Endothelial cell of umbilical vein (primary cell): ENCODE results near the gene MANEAL. TPM values are rescaled to one million over a fixed set of nuclear protein-coding genes. Genes with fewer than 3 reads are reported as not detected.
"Not testable (repeated sequence)": the region's sequence is repeated elsewhere in the genome, so short reads cannot be mapped to it uniquely, and the experiment has no call there.

Source experiments
- BruUV-seq: library from RNA; stranded (reverse); fragments of 400-500 nt; replicated peaks from 2 replicates; lab custom pipeline; 2021; lab: Mats Ljungman, UMichigan
- CTCF ChIA-PET: fragments of 300-600, 350-600 bp; sonication (Branson Sonifier 250); formaldehyde crosslinking; loops from one replicate; lab custom pipeline; 2021; ENCODE audit warnings: antibody characterized with exemption, inconsistent platforms; lab: Charles Lee
- POLR2A ChIA-PET: fragments of 300-600, 350-600 bp; sonication (Branson Sonifier 250); formaldehyde crosslinking; loops from one replicate; lab custom pipeline; 2021; ENCODE audit warnings: antibody characterized with exemption, inconsistent platforms; lab: Charles Lee
- DNase-seq: peaks from one replicate; pipeline ENCODE4 v3.0.0-alpha.2; 2011; ENCODE audit warnings: low read depth, low spot score
- FAIRE-seq: peaks from 2 replicates; lab custom pipeline; 2011; peaks lifted over from hg19 to GRCh38; lab: Jason Lieb, UNC
- H2AFZ ChIP-seq: 2 replicates; pipeline ENCODE4 v1.6.0; 2012; ENCODE audit warnings: low read depth, low read length, control low read depth, inconsistent platforms
- H3K27ac ChIP-seq: 2 replicates; pipeline ENCODE4 v1.5.1; 2011; ENCODE audit warnings: low read depth, mild to moderate bottlenecking, control low read depth, low read length, moderate library complexity; ENCODE audit not compliant: insufficient read depth
- H3K27me3 ChIP-seq, 2 experiments: 2 replicates each; pipeline versions ENCODE4 v1.6.0 to v1.6.1; 2011; ENCODE audit warnings: low read length in 2 of 2, mixed read lengths in 1 of 2; ENCODE audit not compliant: control insufficient read depth in 2 of 2, insufficient read depth in 2 of 2
- H3K36me3 ChIP-seq, 2 experiments: 2 replicates in 1 of 2; 3 replicates in 1 of 2; pipeline ENCODE4 v1.5.1; 2011; ENCODE audit warnings: low read length in 2 of 2, mild to moderate bottlenecking in 1 of 2, moderate library complexity in 1 of 2; ENCODE audit not compliant: control insufficient read depth in 2 of 2, insufficient read depth in 2 of 2; ENCODE audit errors: extremely low read depth in 1 of 2
- H3K4me1 ChIP-seq: 3 replicates; pipeline ENCODE4 v1.5.1; 2011; ENCODE audit warnings: mild to moderate bottlenecking, low read length; ENCODE audit not compliant: control insufficient read depth, insufficient read depth; ENCODE audit errors: extremely low read depth
- H3K4me2 ChIP-seq: 2 replicates; pipeline ENCODE4 v1.6.1; 2011; ENCODE audit warnings: low read length, control low read depth, mixed read lengths; ENCODE audit not compliant: insufficient read depth
- H3K4me3 ChIP-seq, 3 experiments: fragments of 200-600 bp in 1 of 3; sonication (generic), shearing (Covaris generic) in 1 of 3; replicated peaks in 1 of 3; 2 replicates each; pipeline ENCODE4 v1.5.1; 2011 to 2016; ENCODE audit warnings: control low read depth in 3 of 3, low read length in 3 of 3, mild to moderate bottlenecking in 2 of 3, inconsistent platforms in 1 of 3, low read depth in 1 of 3, moderate library complexity in 1 of 3; ENCODE audit not compliant: insufficient read depth in 1 of 3
- H3K79me2 ChIP-seq: 2 replicates; pipeline ENCODE4 v1.6.0; 2012; ENCODE audit warnings: low read length, inconsistent platforms; ENCODE audit not compliant: control insufficient read depth, insufficient read depth
- H3K9ac ChIP-seq: replicated peaks from 2 replicates; pipeline ENCODE3; 2011; ENCODE audit warnings: low read length, control low read depth; ENCODE audit not compliant: insufficient read depth; ENCODE audit errors: extremely low read depth
- H3K9me1 ChIP-seq: replicated peaks from 3 replicates; pipeline ENCODE4 v1.6.0; 2011; ENCODE audit warnings: mild to moderate bottlenecking, low read length; ENCODE audit not compliant: control insufficient read depth, insufficient read depth; ENCODE audit errors: extremely low read depth
- H3K9me3 ChIP-seq: replicated peaks from 2 replicates; pipeline ENCODE4 v1.5.1; 2012; ENCODE audit warnings: low read length, inconsistent platforms; ENCODE audit not compliant: control insufficient read depth, insufficient read depth
- H4K20me1 ChIP-seq: replicated peaks from 2 replicates; pipeline ENCODE3; 2011; ENCODE audit warnings: mild to moderate bottlenecking, low read length; ENCODE audit not compliant: control insufficient read depth, insufficient read depth; ENCODE audit errors: extremely low read depth
- CTCF ChIP-seq, 2 donors: IDR thresholded peaks; 1 replicate in 1 of 2; 2 replicates in 1 of 2; pipeline ENCODE4 v1.5.1; 2011; ENCODE audit warnings: low read length in 2 of 2, mild to moderate bottlenecking in 2 of 2, moderate library complexity in 2 of 2, control low read depth in 1 of 2, inconsistent platforms in 1 of 2, low read depth in 1 of 2; ENCODE audit not compliant: insufficient read depth in 1 of 2; ENCODE audit errors: extremely low read depth in 1 of 2
- EZH2 ChIP-seq: IDR thresholded peaks from 2 replicates; pipeline ENCODE4 v1.6.1; 2012; ENCODE audit warnings: borderline replicate concordance, low read depth, mild to moderate bottlenecking, moderate library complexity, low read length, inconsistent platforms; ENCODE audit not compliant: severe bottlenecking
- FOS ChIP-seq: IDR thresholded peaks from 2 replicates; pipeline ENCODE4 v1.6.1; 2011; ENCODE audit warnings: mild to moderate bottlenecking, low read length, moderate library complexity, borderline replicate concordance; ENCODE audit not compliant: insufficient read depth
- GATA2 ChIP-seq: IDR thresholded peaks from 2 replicates; pipeline ENCODE4 v1.7.0; 2011; ENCODE audit warnings: low read depth, mild to moderate bottlenecking, moderate library complexity, mixed read lengths, low read length; ENCODE audit not compliant: insufficient read length, insufficient read depth
- JUN ChIP-seq: IDR thresholded peaks from 2 replicates; pipeline ENCODE4 v1.6.1; 2011; ENCODE audit warnings: borderline replicate concordance, low read depth; ENCODE audit not compliant: insufficient read length, insufficient read depth
- MAX ChIP-seq: IDR thresholded peaks from 2 replicates; pipeline ENCODE4 v1.6.1; 2011; ENCODE audit not compliant: insufficient read depth, insufficient read length
- MYC ChIP-seq: IDR thresholded peaks from one replicate; pipeline ENCODE4 v1.6.1; 2011; ENCODE audit warnings: mild to moderate bottlenecking, low read depth, low read length
- POLR2A ChIP-seq: IDR thresholded peaks from 2 replicates; pipeline ENCODE4 v1.6.1; 2012; ENCODE audit warnings: low read depth, mild to moderate bottlenecking, control low read depth, low read length
- POLR2AphosphoS5 ChIP-seq: IDR thresholded peaks from 2 replicates; pipeline ENCODE4 v1.6.1; 2012; ENCODE audit warnings: low read depth, mild to moderate bottlenecking, control low read depth, low read length, moderate library complexity; ENCODE audit not compliant: insufficient read depth
- dilution Hi-C: fragments of 300-500 bp; cut with MboI; formaldehyde crosslinking; loops from one replicate; pipeline ENCODE4 v1.15.0; 2019; ENCODE audit warnings: low sequenced_read_pairs; ENCODE audit not compliant: extremely low pct_ligation_motif_present
- intact Hi-C: fragments of 100-400 bp; cut with micrococcal nuclease; formaldehyde crosslinking; loops from one replicate; pipeline ENCODE4 v1.10.0; 2022
- polyA plus RNA-seq, 4 experiments: library from polyadenylated mRNA; depleted of rRNA in 3 of 4; stranded (reverse) in 3 of 4; unstranded in 1 of 4; fragments of >200 nt; gene quantifications; 2 replicates each; pipeline versions ENCODE4 v1.2.1 to v1.2.3, GENCODE V29; 2011 to 2012; ENCODE audit warnings: missing spikeins in 1 of 4
- total RNA-seq: library from RNA; stranded (reverse); gene quantifications from 2 replicates; pipeline ENCODE4 v1.2.3, GENCODE V29; 2021

MANEAL gene
- total and polyA plus RNA-seq, 2 donors (not counting 3 experiments of a cell fraction or from before 2014, with no cell fraction given), result 0.66 to 1.3 TPM

GRCh38 chr1:37767488-37767887, 26.2 kb upstream of the MANEAL start:
- intact Hi-C loops, result no loop called here
- Histone ChIP-seq H2AFZ (no peak overlapping the region), H3K27me3 (peaks cover 25 to 42% of the 10 kb centered on the region in 2 experiments), H3K4me2 (no peak overlapping the region), H4K20me1 (no peaks in the 10 kb centered on the region), H3K4me1 (no peaks in the 10 kb centered on the region), H3K27ac (no peak overlapping the region), H3K9me3 (no peaks in the 10 kb centered on the region), H3K9ac (no peak overlapping the region), H3K9me1 (no peaks in the 10 kb centered on the region), H3K79me2 (no peaks in the 10 kb centered on the region), H3K36me3 (no peaks in the 10 kb centered on the region), H3K4me3 (no peak overlapping the region)
- dilution Hi-C loops, result no loop called here
- CTCF ChIA-PET, result interaction anchor here (1.0 kb wide), 1 partner anchor 16 kb away, joined by 4 read pairs; no protein-coding TSS in a partner anchor
- BruUV-seq, result no TSS peak
- FAIRE-seq (no peak), DNase-seq (no peak)
- TF ChIP-seq CTCF (IDR thresholded peaks at IDR 0.05; ENCODE audit: extremely low read depth in 1 of 2, insufficient read depth in 1 of 2, low read depth in 1 of 2, low read length in 2 of 2) (no peak), JUN (no peak), MYC (no peak), FOS (no peak), POLR2AphosphoS5 (no peak), EZH2 (no peak), GATA2 (no peak), MAX (no peak), POLR2A (no peak)
- POLR2A ChIA-PET, result no interaction called here

- DNase-seq, intact Hi-C loops, CTCF ChIA-PET, H3K4me2 ChIP-seq, H3K4me3 ChIP-seq, dilution Hi-C loops, H3K9me3 ChIP-seq, H3K9me1 ChIP-seq, H3K79me2 ChIP-seq, H3K4me1 ChIP-seq, H4K20me1 ChIP-seq, H3K9ac ChIP-seq, FAIRE-seq, H2AFZ ChIP-seq, H3K36me3 ChIP-seq, POLR2A ChIA-PET, BruUV-seq, H3K27ac ChIP-seq: not testable (repeated sequence)
- peaks cover 5 to 23% of the 10 kb centered on the region in 2 experiments for H3K27me3 ChIP-seq
Observed at GRCh38 chr1:37771440-37771839, 22.2 kb upstream of the MANEAL start.
